GM18861 (cell line): ENCODE results near the gene RAB39A.
A peak's percentile ranks its signal among the peaks of the same experiment; 100 is the strongest.
"Not testable (repeated sequence)": the region's sequence is repeated elsewhere in the genome, so short reads cannot be mapped to it uniquely, and the experiment has no call there.

Experiments used
- ATAC-seq: cut with Tn5 transposase; IDR thresholded peaks from one replicate; pipeline ENCODE4 v1.9.1; 2021; ENCODE audit not compliant: unreplicated experiment

RAB39A gene

GRCh38 chr11:107928046-107928766, at the start of gene RAB39A:
RAB39A (plus strand) TSS chr11:107928448; CDS start chr11:107928569, 121 bp downstream.
- peak; percentile 96 for ATAC-seq

- not testable (repeated sequence) for ATAC-seq
These were observed 46.8 kb upstream of the RAB39A start for GRCh38 chr11:107881471-107881870.

DNA sequence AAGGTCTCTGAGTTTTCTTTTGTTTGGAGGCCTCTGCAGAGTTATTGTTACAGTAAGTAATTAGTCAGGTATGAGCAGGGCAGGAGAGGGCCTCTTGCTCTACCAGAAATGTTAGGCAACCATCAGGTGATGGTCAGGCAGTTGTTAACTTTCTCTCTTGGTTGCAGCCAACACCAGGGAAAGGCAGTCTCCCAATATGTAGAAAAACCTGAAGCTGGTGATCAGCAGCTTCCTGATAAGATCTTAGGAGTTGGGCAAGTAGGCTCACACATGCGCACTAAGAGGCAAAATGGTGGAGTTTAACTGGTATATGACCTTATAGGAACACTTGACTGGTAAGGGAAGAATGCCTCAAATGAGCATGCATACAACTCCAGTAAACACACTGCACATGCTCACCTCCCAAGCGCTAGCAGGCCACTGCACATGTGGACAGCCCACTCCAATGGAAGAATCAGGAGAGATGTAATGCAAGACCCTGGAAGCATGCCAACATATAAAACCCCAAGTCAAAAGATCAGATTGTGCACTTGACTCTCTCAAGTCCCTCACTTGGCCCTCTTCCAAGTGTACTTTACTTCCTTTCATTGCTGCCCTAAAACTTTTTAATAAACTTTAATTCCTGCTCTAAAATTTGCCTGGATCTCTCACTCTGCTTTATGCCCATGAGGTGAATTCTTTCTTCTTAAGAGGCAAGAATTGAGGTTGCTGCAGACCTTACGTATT, 46.0 kb upstream of the RAB39A start:
- ATAC-seq, result no peak

- peak; percentile 80 for ATAC-seq
These were observed 30.0 kb upstream of the RAB39A start for GRCh38 chr11:107898270-107898669.

DNA sequence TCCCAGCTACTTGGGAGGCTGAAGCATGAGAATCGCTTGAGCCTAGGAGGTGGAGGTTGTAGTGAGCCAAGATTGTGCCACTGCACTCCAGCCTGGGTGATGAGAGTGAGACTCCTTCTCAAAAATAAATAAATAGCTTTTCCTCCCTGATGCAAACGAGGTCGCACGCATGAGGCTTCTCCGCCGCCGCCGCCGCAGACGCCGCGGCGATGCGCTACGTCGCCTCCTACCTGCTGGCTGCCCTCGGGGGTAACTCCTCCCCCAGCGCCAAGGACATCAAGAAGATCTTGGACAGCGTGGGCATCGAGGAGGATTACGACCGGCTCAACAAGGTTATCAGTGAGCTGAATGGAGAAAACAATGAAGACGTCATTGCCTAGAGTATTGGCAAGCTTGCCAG, 20.0 kb upstream of the RAB39A start:
- ATAC-seq, result no peak

- not testable (repeated sequence) for ATAC-seq
These were observed 15.8 kb upstream of the RAB39A start for GRCh38 chr11:107912415-107912814.

- no peak for ATAC-seq
These were observed 13.0 kb upstream of the RAB39A start for GRCh38 chr11:107915229-107915628.

DNA sequence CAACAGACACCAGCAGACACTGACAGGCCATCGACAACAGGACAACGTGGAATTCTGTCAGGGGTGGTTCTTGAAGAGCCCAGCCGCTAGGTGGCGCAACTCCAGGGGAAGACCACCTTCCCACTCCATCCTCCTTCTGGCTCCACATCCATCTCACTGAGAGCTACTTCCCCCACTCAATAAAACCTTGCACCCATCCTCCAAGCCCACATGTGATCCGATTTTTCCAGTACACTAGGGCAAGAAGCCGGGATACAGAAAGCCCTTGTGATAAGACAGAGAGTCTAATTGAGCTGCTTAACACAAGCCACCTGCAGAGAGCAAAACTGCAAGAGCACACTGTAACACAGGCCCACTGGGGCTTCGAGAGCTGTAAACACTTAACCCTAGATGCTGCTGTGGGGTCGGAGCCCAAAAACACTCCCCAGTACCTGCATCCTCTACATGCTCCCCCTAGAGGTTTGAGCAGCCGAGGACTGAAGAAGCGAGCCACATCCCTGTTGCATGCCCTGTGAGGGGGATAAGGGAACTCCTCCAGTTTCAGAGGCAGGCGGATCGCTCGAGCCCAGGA, 11.5 kb upstream of the RAB39A start:
- ATAC-seq, result no peak

DNA sequence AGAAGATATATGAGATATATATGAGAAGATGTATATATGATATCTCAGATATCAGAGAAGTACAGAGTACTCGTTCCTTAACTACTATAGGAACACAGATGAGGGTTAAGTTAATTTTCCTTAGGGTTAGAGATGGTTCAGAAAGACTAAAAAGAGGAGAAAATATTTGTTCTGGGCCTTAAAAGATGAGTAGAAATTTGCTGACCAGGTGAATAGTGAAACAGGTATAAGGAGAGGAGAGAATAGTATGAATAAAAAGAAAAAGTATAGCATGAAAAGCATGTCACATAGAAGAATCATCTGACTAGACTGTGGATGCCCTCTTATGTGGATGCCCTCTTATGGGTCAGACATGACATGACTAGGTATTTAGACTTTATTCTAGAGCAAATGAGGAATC, 6.3 kb upstream of the RAB39A start:
- ATAC-seq, result no peak

- not testable (repeated sequence) for ATAC-seq
These were observed 4.7 kb upstream of the RAB39A start for GRCh38 chr11:107923519-107923918.

- ATAC-seq, result no peak
These were observed 3.9 kb upstream of the RAB39A start for GRCh38 chr11:107924306-107924705.

GRCh38 chr11:107927559-107927958, 689 bp upstream of the RAB39A start:
- ATAC-seq, result no peak

DNA sequence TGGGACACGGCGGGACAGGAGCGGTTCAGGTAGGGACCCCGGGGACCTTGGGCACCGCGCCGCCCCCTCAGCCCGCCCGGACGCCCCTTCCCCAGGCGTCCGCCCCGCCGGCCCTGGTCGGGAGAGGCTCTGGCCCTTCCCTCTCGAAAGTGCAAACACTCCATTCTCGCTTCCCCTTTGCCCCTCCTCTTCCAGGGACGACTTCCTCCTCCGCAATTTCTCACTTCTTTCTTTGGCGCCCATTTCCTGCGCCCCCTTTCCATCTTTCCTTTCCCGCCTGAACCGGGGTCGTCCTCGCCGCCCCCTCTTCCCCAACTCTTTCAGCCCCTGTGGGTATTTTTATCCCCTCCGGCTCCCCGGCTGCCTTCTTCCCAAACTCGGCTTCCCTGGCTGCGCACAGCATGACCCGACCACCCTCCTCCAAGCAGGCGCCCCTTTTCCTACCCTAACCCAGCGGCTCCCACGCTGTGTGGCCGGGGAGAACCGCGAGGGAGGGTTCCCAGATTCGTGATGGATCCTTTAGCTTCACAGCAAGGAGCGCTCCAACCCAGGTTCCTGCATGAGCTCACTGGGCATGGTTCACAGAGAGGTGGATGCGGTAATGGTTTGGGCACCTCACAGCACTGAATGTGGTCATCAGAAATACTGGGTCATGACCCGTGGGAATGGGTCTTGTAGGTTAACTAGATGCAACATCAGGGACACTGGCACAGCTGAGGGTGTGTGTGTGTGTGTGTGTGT, 689 bp downstream of the RAB39A start:
- peak; percentile 23 for ATAC-seq

DNA sequence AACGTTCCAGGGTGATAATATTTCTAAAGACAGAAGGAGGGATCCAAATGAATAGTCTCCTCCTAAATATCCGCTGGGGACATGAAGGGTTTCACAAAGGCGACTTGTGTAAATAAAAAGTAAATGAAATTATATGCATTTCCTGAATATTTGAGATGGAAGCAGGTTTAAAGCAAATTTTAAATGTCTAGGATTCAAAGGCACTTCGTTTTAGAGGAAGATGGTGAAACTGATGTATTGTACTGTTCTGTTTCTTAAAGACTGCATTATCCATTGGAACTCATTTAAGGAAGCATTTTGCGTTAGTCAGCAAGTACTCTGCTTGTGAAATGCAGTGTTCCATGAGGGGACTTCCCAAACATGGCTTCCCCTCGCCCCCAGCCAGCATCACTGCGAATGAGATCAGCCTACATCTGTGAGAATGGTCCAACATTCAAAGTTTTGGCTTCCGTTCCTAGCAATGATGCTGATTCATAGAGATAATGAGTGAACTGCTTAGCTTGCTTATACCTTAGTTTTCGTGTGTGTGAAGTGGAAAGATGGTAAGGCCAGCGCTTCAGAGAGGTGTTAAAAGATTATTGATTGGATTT, 1.5 kb downstream of the RAB39A start:
- no peak for ATAC-seq

- no peak for ATAC-seq
These were observed 3.0 kb downstream of the RAB39A start for GRCh38 chr11:107931206-107931605.

DNA sequence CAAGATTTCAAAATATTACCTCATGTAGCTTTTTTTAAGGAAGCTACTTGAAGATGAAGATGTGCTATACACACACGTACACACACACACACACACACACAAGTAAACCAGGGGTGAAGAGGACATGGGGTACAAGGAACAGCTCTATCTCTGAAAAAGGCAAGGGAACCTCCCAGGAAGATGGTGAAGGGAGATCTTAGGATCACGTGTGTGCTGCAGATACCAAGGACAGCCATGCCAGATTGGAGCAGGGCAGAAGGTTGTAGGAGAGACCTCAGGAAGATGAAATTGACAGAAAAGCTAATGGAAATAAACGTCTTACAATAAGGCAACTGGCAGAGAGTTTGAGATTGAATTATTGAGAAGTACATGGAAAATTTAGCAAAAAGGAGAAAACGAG, 19.7 kb downstream of the RAB39A start:
- ATAC-seq, result no peak

- ATAC-seq, result not testable (repeated sequence)
These were observed 20.1 kb downstream of the RAB39A start for GRCh38 chr11:107948328-107948727.

DNA sequence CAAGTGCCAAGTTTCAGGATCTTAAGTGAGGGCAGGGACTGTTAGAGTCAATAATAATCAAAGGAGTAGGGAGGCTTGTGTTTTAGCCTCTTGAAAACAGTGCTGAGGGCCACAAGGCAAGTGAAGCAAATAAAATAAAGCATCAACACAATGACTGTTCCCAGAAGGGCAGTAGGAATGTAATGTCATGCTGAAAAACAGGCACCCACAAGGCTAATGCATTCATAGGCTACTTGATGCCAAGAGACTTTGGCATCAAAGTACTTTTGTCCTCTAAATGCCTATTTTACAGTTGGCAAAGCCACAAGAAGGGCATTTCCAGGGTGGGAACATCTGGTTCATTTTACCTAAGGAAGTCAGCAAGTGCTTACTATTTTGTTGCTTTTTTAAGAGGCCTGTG, 22.9 kb downstream of the RAB39A start:
- no peak for ATAC-seq

DNA sequence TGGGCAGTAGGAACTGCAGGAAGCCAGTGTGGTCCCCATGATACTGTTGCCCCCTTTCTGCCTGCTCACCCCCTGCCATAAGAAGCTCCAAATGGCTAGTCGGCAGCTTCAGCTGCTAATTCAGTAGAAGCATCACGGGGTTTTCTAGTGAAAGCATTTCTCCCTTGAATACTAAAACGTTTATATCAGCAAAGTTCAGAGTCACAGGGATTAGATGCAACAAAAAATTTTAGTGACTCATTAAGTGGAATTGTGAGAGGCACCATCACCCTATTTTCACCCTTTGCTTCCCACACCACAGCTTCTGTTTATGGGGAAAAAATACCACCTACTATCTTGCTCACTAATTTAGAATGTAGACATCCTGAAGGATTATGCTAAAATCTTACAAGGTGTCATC, 25.2 kb downstream of the RAB39A start:
- no peak for ATAC-seq

DNA sequence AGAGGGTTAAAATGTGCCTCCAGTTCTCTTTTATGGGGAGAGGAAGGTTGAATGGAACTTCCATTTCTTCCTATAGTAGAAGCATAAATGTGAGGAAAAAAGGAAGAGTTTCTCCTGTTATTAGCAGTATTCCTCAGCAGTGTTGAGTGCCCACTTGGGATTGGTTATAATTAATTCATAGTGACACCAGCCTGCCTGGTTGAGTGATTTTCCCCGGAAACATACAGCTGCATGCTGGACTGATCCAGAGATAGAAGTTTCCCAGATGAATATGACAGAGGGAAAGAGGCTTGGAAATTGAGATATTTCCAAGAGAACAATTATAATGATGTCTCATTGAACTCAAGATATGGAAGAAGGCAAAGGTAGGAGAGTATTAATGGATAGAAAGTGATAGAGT, 28.3 kb downstream of the RAB39A start:
- no peak for ATAC-seq

DNA sequence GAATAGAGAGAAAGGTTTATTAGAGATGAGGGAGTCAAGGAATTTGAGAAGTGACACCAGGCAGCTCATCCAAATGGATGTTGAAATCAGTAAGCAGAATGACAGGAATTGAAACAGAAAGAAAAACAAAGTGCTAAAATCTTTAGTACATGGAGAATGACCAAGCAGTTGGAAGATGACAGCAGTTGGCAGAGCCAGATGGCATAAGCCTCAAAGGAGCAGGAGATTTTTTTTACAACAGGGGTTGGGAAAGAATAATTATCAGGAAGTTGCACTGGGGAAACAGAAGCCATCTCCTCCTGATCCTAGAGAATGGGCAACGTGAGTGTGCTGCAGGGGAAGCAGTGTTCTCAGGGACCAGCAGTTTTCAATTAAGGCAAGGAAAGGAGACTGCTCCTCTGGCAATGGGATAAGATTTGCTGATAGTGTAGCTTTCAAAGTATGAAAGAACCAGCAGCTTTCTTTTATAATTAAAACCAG, 28.9 kb downstream of the RAB39A start:
- ATAC-seq, result peak; percentile 83
